HepG2 (cell line): ENCODE measurements around the gene SNRNP48.

ENCODE experiments used
- HDAC6 ChIP-seq: fragments of 200-600 bp; sonication (generic); IDR thresholded peaks from 2 replicates; pipeline ENCODE4 v1.7.0; 2017; ENCODE audit warnings: mild to moderate bottlenecking, antibody characterized with exemption, low read length, low read depth
- MYC ChIP-seq: sonication (generic); formaldehyde crosslinking; IDR thresholded peaks from 2 replicates; pipeline ENCODE4 v1.9.0; 2021; ENCODE audit warnings: missing genetic modification reagents, borderline replicate concordance
- TCF7L2 ChIP-seq: IDR thresholded peaks from 2 replicates; pipeline ENCODE4 v1.6.1; 2011; ENCODE audit warnings: mild to moderate bottlenecking, low read depth, low read length, moderate library complexity
- ZNF10 ChIP-seq: sonication (generic); formaldehyde crosslinking; IDR thresholded peaks from 2 replicates; pipeline ENCODE4 v1.4.0; 2020; ENCODE audit warnings: mild to moderate bottlenecking, low read depth, missing genetic modification reagents, borderline replicate concordance
- TF ChIP-seq, protein P1 (sequence below): sonication (generic); formaldehyde crosslinking; IDR thresholded peaks from 2 replicates; pipeline ENCODE4 v1.4.0; 2020; ENCODE audit warnings: missing genetic modification reagents
- TF ChIP-seq, protein P2 (sequence below): sonication (generic); formaldehyde crosslinking; IDR thresholded peaks from 2 replicates; pipeline ENCODE4 v1.5.0; 2020; ENCODE audit warnings: mild to moderate bottlenecking, missing genetic modification reagents, moderate library complexity

DNA sequence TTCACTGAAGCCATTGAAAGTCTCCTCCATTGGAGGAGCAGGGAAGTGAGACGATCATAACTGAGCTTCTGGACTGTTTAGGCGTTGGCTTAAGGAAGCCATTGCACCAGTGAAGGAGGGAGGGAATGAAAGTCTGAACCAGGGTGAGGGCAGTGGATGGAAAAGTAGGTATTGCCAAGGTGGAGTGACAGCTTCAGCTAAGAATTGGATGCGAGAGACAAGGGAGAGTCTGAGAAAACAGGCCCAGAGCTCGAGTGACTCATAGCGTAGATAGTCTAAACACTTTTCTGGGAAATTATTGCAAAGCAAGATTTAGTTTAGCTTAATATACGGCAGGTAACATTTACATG lies 44.0 kb upstream of the SNRNP48 start:
- TF ChIP-seq HDAC6 (no peak), TCF7L2 (no peak), MYC (CRISPR knock-in tag) (no peak), ZNF10 (CRISPR knock-in tag) (no peak)
- TF ChIP-seq, protein P1, sequence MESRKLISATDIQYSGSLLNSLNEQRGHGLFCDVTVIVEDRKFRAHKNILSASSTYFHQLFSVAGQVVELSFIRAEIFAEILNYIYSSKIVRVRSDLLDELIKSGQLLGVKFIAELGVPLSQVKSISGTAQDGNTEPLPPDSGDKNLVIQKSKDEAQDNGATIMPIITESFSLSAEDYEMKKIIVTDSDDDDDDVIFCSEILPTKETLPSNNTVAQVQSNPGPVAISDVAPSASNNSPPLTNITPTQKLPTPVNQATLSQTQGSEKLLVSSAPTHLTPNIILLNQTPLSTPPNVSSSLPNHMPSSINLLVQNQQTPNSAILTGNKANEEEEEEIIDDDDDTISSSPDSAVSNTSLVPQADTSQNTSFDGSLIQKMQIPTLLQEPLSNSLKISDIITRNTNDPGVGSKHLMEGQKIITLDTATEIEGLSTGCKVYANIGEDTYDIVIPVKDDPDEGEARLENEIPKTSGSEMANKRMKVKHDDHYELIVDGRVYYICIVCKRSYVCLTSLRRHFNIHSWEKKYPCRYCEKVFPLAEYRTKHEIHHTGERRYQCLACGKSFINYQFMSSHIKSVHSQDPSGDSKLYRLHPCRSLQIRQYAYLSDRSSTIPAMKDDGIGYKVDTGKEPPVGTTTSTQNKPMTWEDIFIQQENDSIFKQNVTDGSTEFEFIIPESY (CRISPR knock-in tag): no peak
- TF ChIP-seq, protein P2, sequence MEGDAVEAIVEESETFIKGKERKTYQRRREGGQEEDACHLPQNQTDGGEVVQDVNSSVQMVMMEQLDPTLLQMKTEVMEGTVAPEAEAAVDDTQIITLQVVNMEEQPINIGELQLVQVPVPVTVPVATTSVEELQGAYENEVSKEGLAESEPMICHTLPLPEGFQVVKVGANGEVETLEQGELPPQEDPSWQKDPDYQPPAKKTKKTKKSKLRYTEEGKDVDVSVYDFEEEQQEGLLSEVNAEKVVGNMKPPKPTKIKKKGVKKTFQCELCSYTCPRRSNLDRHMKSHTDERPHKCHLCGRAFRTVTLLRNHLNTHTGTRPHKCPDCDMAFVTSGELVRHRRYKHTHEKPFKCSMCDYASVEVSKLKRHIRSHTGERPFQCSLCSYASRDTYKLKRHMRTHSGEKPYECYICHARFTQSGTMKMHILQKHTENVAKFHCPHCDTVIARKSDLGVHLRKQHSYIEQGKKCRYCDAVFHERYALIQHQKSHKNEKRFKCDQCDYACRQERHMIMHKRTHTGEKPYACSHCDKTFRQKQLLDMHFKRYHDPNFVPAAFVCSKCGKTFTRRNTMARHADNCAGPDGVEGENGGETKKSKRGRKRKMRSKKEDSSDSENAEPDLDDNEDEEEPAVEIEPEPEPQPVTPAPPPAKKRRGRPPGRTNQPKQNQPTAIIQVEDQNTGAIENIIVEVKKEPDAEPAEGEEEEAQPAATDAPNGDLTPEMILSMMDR (CRISPR knock-in tag): no peak
